GM06990 (cell line): ENCODE results near the gene PLEKHN1.

ENCODE experiments used
- DNase-seq: peaks from one replicate; pipeline ENCODE4 v3.0.0-alpha.2; 2011; ENCODE audit not compliant: insufficient read length; ENCODE audit errors: extremely low read depth
- H3K27me3 ChIP-seq: replicated peaks from 2 replicates; pipeline ENCODE4 v1.6.0; 2011; ENCODE audit warnings: low read length; ENCODE audit not compliant: control insufficient read depth, insufficient read depth
- H3K36me3 ChIP-seq: 2 replicates; pipeline ENCODE4 v1.5.1; 2011; ENCODE audit warnings: low read length; ENCODE audit not compliant: control insufficient read depth, insufficient read depth
- H3K4me3 ChIP-seq: replicated peaks from 2 replicates; pipeline ENCODE4 v1.5.1; 2011; ENCODE audit warnings: low read depth, mild to moderate bottlenecking, control low read depth, low read length
- CTCF ChIP-seq: IDR thresholded peaks from 2 replicates; pipeline ENCODE4 v1.5.1; 2011; ENCODE audit warnings: low read length, control low read depth, mild to moderate bottlenecking, inconsistent platforms; ENCODE audit not compliant: insufficient read depth, poor library complexity, severe bottlenecking

PLEKHN1 gene

GRCh38 chr1:1024149-1024770 lies 58.0 kb downstream of the PLEKHN1 start:
- TF ChIP-seq CTCF: no peak
- no peaks in the 10 kb centered on the region; the same call in 1 of the 2 replicates for H3K36me3 ChIP-seq
- no peaks in the 10 kb centered on the region for H3K27me3 ChIP-seq
- no peak overlapping the region for H3K4me3 ChIP-seq
- DNase-seq: no peak

- H3K36me3 ChIP-seq: no peaks in the 10 kb centered on the region; the same call in 1 of the 2 replicates
- H3K4me3 ChIP-seq: no peak overlapping the region
These were observed 58.8 kb downstream of the PLEKHN1 start for GRCh38 chr1:1024771-1025699.

More at GRCh38 chr1:1024771-1025699, 58.8 kb downstream of the PLEKHN1 start:
- no peak for DNase-seq
- H3K27me3 ChIP-seq: no peaks in the 10 kb centered on the region
- TF ChIP-seq CTCF: no peak
